DOHH2 (cell line): ENCODE data around the gene ARL4C.

Source experiments
- H3F3A ChIP-seq: fragments of 200-600 bp; sonication (generic), shearing (Covaris generic); 2 replicates; pipeline ENCODE4 v1.6.0; 2016; ENCODE audit warnings: antibody characterized with exemption, mild to moderate bottlenecking; ENCODE audit not compliant: control insufficient read depth, insufficient read depth
- H3K27ac ChIP-seq: fragments of 200-600 bp; sonication (generic); 2 replicates; pipeline ENCODE4 v1.5.1; 2014; ENCODE audit warnings: low read depth, mild to moderate bottlenecking, low read length, moderate library complexity
- H3K27me3 ChIP-seq: fragments of 200-600 bp; sonication (generic); 2 replicates; pipeline ENCODE4 v1.6.1; 2014; ENCODE audit warnings: mild to moderate bottlenecking, low read length, mixed read lengths; ENCODE audit not compliant: control insufficient read depth
- H3K36me3 ChIP-seq: fragments of 200-600 bp; sonication (generic); 2 replicates; pipeline ENCODE4 v1.6.1; 2014; ENCODE audit warnings: mild to moderate bottlenecking, low read length, moderate library complexity, mixed read lengths; ENCODE audit not compliant: control insufficient read depth
- H3K4me1 ChIP-seq: fragments of 200-600 bp; sonication (generic); 2 replicates; pipeline ENCODE4 v1.6.1; 2014; ENCODE audit warnings: mild to moderate bottlenecking, low read length, mixed read lengths; ENCODE audit not compliant: control insufficient read depth
- H3K4me2 ChIP-seq: fragments of 200-600 bp; sonication (generic); 2 replicates; pipeline ENCODE4 v1.6.0; 2014; ENCODE audit warnings: mild to moderate bottlenecking, low read length, moderate library complexity
- H3K4me3 ChIP-seq: fragments of 200-600 bp; sonication (generic); 2 replicates; pipeline ENCODE4 v1.5.1; 2014; ENCODE audit warnings: mild to moderate bottlenecking, low read length, mixed read lengths
- H3K79me2 ChIP-seq: fragments of 200-600 bp; sonication (generic); 2 replicates; pipeline ENCODE4 v1.6.1; 2014; ENCODE audit warnings: mild to moderate bottlenecking, low read length, mixed read lengths; ENCODE audit not compliant: control insufficient read depth
- H3K9me2 ChIP-seq: fragments of 200-600 bp; sonication (generic); replicated peaks from 2 replicates; pipeline ENCODE4 v1.6.1; 2014; ENCODE audit warnings: mild to moderate bottlenecking, low read length, mixed read lengths; ENCODE audit not compliant: control insufficient read depth
- H3K9me3 ChIP-seq: fragments of 200-600 bp; sonication (generic); 2 replicates; pipeline ENCODE4 v1.6.1; 2014; ENCODE audit warnings: antibody characterized with exemption, low read length, mixed read lengths; ENCODE audit not compliant: control insufficient read depth, insufficient read depth
- H4K20me1 ChIP-seq: fragments of 200-600 bp; sonication (generic); 2 replicates; pipeline ENCODE4 v1.6.0; 2014; ENCODE audit warnings: low read depth, mild to moderate bottlenecking, antibody characterized with exemption, low read length, moderate library complexity; ENCODE audit not compliant: control insufficient read depth, insufficient read depth
- EZH2phosphoT487 ChIP-seq: fragments of 200-600 bp; sonication (generic); IDR thresholded peaks from 2 replicates; pipeline ENCODE4 v1.6.1; 2017; ENCODE audit warnings: borderline replicate concordance, mild to moderate bottlenecking, antibody characterized with exemption, low read length, moderate library complexity, mixed read lengths
- TF ChIP-seq, protein P1 (sequence below): fragments of 200-600 bp; sonication (generic); IDR thresholded peaks from one replicate; pipeline ENCODE4 v1.5.1; 2014; ENCODE audit warnings: antibody characterized with exemption, mild to moderate bottlenecking, low read depth, low read length; ENCODE audit not compliant: poor library complexity, severe bottlenecking

Gene ARL4C

DNA sequence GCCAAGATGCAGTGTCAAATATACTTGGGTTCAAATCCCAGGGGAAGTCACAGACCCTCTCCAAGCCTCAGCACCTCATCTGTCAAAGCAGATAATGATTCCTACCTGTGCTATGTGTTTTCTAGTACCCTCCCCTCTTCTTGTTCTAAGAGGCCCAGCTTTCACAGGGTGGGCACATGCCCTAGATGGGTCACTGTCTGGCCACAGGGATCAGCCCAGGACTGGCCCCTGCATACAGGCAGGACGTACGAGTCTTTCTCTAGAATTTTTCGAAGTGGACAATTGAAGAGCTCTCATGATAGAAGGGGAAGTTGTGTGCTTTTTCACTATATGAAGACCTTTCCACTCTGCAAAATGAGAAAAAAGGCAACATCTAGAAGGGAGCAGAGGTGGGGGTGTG, 22.2 kb downstream of the ARL4C start:
- no peak overlapping the region for H3K27ac ChIP-seq
- no peaks in the 10 kb centered on the region for H3K27me3 ChIP-seq
- no peak overlapping the region for H3K4me2 ChIP-seq

DNA sequence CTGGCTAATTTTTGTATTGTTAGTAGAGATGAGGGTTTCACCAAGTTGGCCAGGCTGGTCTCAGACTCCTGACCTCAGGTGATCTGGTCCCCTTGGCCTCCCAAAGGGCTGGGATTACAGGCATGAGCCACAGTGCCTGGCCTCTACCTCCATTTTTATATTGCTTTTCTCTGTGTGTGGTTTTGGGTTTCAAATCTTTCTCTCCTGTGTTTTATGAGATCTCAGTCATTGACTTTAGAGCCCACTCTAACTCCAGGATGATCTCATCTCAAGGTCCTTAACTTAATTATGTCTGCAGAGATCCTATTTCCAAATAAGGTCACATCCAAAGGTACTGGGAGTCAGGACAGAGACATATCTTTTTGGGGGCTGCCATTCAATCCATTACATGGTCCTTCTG, 24.7 kb downstream of the ARL4C start:
- no peaks in the 10 kb centered on the region for H3K27me3 ChIP-seq
- H3F3A ChIP-seq: no peaks in the 10 kb centered on the region
- H3K27ac ChIP-seq: no peak overlapping the region
- H3K79me2 ChIP-seq: no peaks in the 10 kb centered on the region
- no peaks in the 10 kb centered on the region for H4K20me1 ChIP-seq
- TF ChIP-seq, protein P1, sequence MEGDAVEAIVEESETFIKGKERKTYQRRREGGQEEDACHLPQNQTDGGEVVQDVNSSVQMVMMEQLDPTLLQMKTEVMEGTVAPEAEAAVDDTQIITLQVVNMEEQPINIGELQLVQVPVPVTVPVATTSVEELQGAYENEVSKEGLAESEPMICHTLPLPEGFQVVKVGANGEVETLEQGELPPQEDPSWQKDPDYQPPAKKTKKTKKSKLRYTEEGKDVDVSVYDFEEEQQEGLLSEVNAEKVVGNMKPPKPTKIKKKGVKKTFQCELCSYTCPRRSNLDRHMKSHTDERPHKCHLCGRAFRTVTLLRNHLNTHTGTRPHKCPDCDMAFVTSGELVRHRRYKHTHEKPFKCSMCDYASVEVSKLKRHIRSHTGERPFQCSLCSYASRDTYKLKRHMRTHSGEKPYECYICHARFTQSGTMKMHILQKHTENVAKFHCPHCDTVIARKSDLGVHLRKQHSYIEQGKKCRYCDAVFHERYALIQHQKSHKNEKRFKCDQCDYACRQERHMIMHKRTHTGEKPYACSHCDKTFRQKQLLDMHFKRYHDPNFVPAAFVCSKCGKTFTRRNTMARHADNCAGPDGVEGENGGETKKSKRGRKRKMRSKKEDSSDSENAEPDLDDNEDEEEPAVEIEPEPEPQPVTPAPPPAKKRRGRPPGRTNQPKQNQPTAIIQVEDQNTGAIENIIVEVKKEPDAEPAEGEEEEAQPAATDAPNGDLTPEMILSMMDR: no peak
- TF ChIP-seq EZH2phosphoT487: no peak
- H3K9me3 ChIP-seq: no peaks in the 10 kb centered on the region
- H3K36me3 ChIP-seq: no peaks in the 10 kb centered on the region
- no peaks in the 10 kb centered on the region for H3K4me1 ChIP-seq
- H3K4me2 ChIP-seq: no peak overlapping the region
- no peak overlapping the region for H3K4me3 ChIP-seq
- H3K9me2 ChIP-seq: no peaks in the 10 kb centered on the region

More for the DNA sequence above, 22.2 kb downstream of the ARL4C start:
- Histone ChIP-seq H3K4me3 (no peak overlapping the region), H4K20me1 (no peaks in the 10 kb centered on the region), H3K4me1 (no peaks in the 10 kb centered on the region), H3K9me3 (no peaks in the 10 kb centered on the region), H3K9me2 (no peaks in the 10 kb centered on the region), H3K36me3 (no peaks in the 10 kb centered on the region), H3K79me2 (no peaks in the 10 kb centered on the region), H3F3A (no peaks in the 10 kb centered on the region)
- TF ChIP-seq, protein P1: no peak
- TF ChIP-seq EZH2phosphoT487: no peak

DNA sequence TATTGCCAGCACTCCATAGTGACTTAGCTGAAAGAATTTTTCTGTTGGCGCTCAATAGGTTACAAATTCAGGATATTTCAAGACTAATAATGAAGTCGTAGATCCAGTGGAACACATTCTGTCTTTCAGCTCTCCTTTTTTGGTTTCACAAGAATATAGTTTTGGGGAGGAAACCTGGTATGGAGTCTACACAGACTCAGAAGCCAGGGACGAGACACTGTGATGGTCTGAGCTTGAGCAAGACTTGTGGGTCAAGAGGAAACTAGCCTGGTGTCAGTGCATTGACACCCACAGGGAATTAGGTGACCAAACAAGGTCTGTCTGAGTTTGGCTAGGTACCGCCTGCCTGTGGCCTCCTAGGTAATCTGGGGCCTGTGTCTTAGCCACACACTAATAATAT, 26.9 kb downstream of the ARL4C start:
- Histone ChIP-seq H3F3A (no peaks in the 10 kb centered on the region), H3K27me3 (no peaks in the 10 kb centered on the region), H3K27ac (no peak overlapping the region), H3K36me3 (no peaks in the 10 kb centered on the region), H3K79me2 (no peaks in the 10 kb centered on the region), H3K4me3 (no peak overlapping the region), H3K4me2 (no peak overlapping the region), H3K9me2 (no peaks in the 10 kb centered on the region), H3K9me3 (no peaks in the 10 kb centered on the region), H4K20me1 (no peaks in the 10 kb centered on the region), H3K4me1 (no peaks in the 10 kb centered on the region)
- no peak for TF ChIP-seq EZH2phosphoT487
- TF ChIP-seq, protein P1: no peak

DNA sequence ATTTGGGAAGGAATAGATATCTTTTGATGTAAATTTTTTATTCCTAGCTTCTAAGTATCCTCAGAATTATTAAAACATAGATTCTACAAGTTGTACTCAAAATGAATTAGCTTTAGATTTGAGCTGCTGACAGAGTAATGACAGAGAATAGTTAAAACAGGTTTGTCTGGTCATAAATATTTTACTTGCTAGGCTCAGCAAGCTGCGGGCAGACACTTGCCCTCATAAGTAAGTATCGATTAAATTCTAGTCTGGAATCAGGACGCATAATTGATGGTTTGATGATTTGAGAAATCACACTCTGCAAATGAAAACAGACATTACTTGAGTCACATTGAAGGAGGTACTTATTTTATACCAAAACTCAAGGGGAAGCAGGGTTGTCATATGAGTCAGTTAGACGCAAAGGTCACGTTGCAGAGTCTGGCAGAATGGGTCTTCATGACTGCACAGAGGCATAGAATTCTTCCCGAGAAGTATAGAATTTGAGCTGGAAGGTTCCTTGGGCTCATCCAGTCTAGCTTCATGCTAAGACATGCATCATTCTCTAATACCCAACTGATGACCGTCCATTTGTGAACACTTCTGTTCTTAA, 27.5 kb downstream of the ARL4C start:
- Histone ChIP-seq H3K27me3 (no peaks in the 10 kb centered on the region), H3K27ac (no peak overlapping the region), H3K36me3 (no peaks in the 10 kb centered on the region), H3F3A (no peaks in the 10 kb centered on the region), H3K9me2 (no peaks in the 10 kb centered on the region), H3K4me2 (no peak overlapping the region), H3K9me3 (no peaks in the 10 kb centered on the region), H3K4me3 (no peak overlapping the region), H3K79me2 (no peaks in the 10 kb centered on the region), H3K4me1 (no peaks in the 10 kb centered on the region), H4K20me1 (no peaks in the 10 kb centered on the region)
- TF ChIP-seq, protein P1: no peak
- no peak for TF ChIP-seq EZH2phosphoT487
